Trophoblast cell (in vitro differentiated cells and primary cell): ENCODE data around the gene PFKP.

Experiments used
- DNase-seq, 2 donors: peaks; one replicate each; pipeline ENCODE4 v3.0.0-alpha.2; 2016
- H2AFZ ChIP-seq: 2 replicates; pipeline ENCODE4 v1.6.1; 2013; ENCODE audit warnings: low read length, moderate library complexity, mild to moderate bottlenecking; ENCODE audit not compliant: insufficient read depth, poor library complexity
- H2AK5ac ChIP-seq: 2 replicates; pipeline ENCODE4 v1.6.1; 2013; ENCODE audit warnings: mild to moderate bottlenecking, low read length
- H2BK120ac ChIP-seq: 2 replicates; pipeline ENCODE4 v1.6.1; 2013; ENCODE audit warnings: low read length, mild to moderate bottlenecking, moderate library complexity; ENCODE audit not compliant: insufficient read depth, poor library complexity
- H2BK12ac ChIP-seq: 2 replicates; pipeline ENCODE4 v1.6.1; 2013; ENCODE audit warnings: mild to moderate bottlenecking, low read length, moderate library complexity
- H2BK5ac ChIP-seq: 2 replicates; pipeline ENCODE4 v1.6.1; 2013; ENCODE audit warnings: low read length, low read depth, moderate library complexity, mild to moderate bottlenecking; ENCODE audit not compliant: poor library complexity
- H3K14ac ChIP-seq: 2 replicates; pipeline ENCODE4 v1.6.1; 2013; ENCODE audit warnings: mild to moderate bottlenecking, low read length
- H3K18ac ChIP-seq: 2 replicates; pipeline ENCODE4 v1.6.1; 2013; ENCODE audit warnings: mild to moderate bottlenecking, low read length
- H3K23ac ChIP-seq: 2 replicates; pipeline ENCODE4 v1.6.1; 2013; ENCODE audit warnings: low read length
- H3K27ac ChIP-seq: 2 replicates; pipeline ENCODE4 v1.5.1; 2013; ENCODE audit warnings: low read depth, mild to moderate bottlenecking, inconsistent platforms, low read length, moderate library complexity
- H3K27me3 ChIP-seq: 2 replicates; pipeline ENCODE4 v1.6.1; 2013; ENCODE audit warnings: inconsistent platforms, mild to moderate bottlenecking, low read length, moderate library complexity; ENCODE audit not compliant: insufficient read depth
- H3K36me3 ChIP-seq, 2 experiments: 1 replicate in 1 of 2; 2 replicates in 1 of 2; pipeline ENCODE4 v1.6.1; 2013; ENCODE audit warnings: low read length in 2 of 2, mild to moderate bottlenecking in 2 of 2, moderate library complexity in 1 of 2; ENCODE audit not compliant: insufficient read depth in 2 of 2, control insufficient read depth in 1 of 2
- H3K4ac ChIP-seq: 2 replicates; pipeline ENCODE4 v1.6.1; 2013; ENCODE audit warnings: low read depth, mild to moderate bottlenecking, low read length, moderate library complexity
- H3K4me1 ChIP-seq, 2 experiments: 1 replicate in 1 of 2; 2 replicates in 1 of 2; pipeline ENCODE4 v1.6.1; 2013; ENCODE audit warnings: low read length in 2 of 2, mild to moderate bottlenecking in 2 of 2, moderate library complexity in 1 of 2; ENCODE audit not compliant: insufficient read depth in 2 of 2, control insufficient read depth in 1 of 2
- H3K4me2 ChIP-seq: 2 replicates; pipeline ENCODE4 v1.6.1; 2013; ENCODE audit warnings: inconsistent platforms, mild to moderate bottlenecking, low read length, moderate library complexity
- H3K4me3 ChIP-seq: 2 replicates; pipeline ENCODE4 v1.5.1; 2013; ENCODE audit warnings: mild to moderate bottlenecking, low read depth, low read length, inconsistent platforms
- H3K79me1 ChIP-seq: one replicate; pipeline ENCODE4 v1.6.1; 2013; ENCODE audit warnings: low read length
- H3K79me2 ChIP-seq: 2 replicates; pipeline ENCODE4 v1.6.1; 2013; ENCODE audit warnings: low read length, mild to moderate bottlenecking; ENCODE audit not compliant: control insufficient read depth, insufficient read depth, poor library complexity
- H3K9ac ChIP-seq: 2 replicates; pipeline ENCODE4 v1.6.1; 2013; ENCODE audit warnings: mild to moderate bottlenecking, low read length
- H3K9me3 ChIP-seq: 2 replicates; pipeline ENCODE4 v1.6.1; 2013; ENCODE audit warnings: low read depth, mild to moderate bottlenecking, control low read depth, inconsistent platforms, low read length; ENCODE audit not compliant: insufficient read depth
- H4K12ac ChIP-seq: 2 replicates; pipeline ENCODE4 v1.6.1; 2013; ENCODE audit warnings: low read depth, mild to moderate bottlenecking, low read length, moderate library complexity
- H4K8ac ChIP-seq: 2 replicates; pipeline ENCODE4 v1.6.1; 2013; ENCODE audit warnings: low read depth, mild to moderate bottlenecking, low read length, moderate library complexity
- H4K91ac ChIP-seq: one replicate; pipeline ENCODE4 v1.6.1; 2013; ENCODE audit warnings: low read depth, mild to moderate bottlenecking, low read length, moderate library complexity
- WGBS: extraction: QIAGEN DNeasy Blood & Tissue Kit; methylation state at CpG from one replicate; pipeline ENCODE4 v1.1.7; 2013; ENCODE audit warnings: missing lambda C conversion rate; ENCODE audit not compliant: insufficient read length, insufficient coverage; ENCODE audit errors: extremely low coverage; 5-methylcytosine and 5-hydroxymethylcytosine counted together

Gene PFKP

DNA sequence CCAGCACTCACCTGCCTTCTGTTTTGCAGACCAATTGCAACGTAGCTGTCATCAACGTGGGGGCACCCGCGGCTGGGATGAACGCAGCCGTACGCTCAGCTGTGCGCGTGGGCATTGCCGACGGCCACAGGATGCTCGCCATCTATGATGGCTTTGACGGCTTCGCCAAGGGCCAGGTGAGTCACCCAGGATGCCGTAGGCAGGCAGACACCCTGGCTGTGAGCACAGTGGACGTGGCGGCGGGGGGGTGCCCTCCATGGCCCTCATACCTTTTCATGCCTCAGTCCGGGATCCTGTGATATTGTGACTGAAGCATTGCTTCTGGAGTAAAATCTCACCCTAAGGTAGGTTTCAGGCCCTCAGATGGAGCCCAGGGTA lies 46.0 kb downstream of the PFKP start:
- no CpG with 5 or more reads among the region's 19 CpGs for WGBS
- Histone ChIP-seq H3K4me3 (no peak overlapping the region), H3K18ac (no peak overlapping the region), H3K9me3 (peaks cover 4% of the 10 kb centered on the region), H3K9ac (no peak overlapping the region), H3K4me2 (no peak overlapping the region), H4K91ac (no peak overlapping the region), H4K12ac (no peak overlapping the region), H3K79me1 (no peaks in the 10 kb centered on the region), H4K8ac (no peak overlapping the region), H2BK120ac (no peak overlapping the region), H3K4ac (no peak overlapping the region), H3K79me2 (no peaks in the 10 kb centered on the region), H3K23ac (no peak overlapping the region), H3K27ac (no peak overlapping the region), H3K27me3 (no peaks in the 10 kb centered on the region), H3K14ac (no peak overlapping the region), H3K36me3 (peaks cover 79 to 88% of the 10 kb centered on the region in 2 experiments), H2AFZ (no peak overlapping the region), H2BK5ac (no peak overlapping the region), H2BK12ac (no peak overlapping the region), H3K4me1 (no peaks in the 10 kb centered on the region), H2AK5ac (no peak overlapping the region)
- no peak for DNase-seq

DNA sequence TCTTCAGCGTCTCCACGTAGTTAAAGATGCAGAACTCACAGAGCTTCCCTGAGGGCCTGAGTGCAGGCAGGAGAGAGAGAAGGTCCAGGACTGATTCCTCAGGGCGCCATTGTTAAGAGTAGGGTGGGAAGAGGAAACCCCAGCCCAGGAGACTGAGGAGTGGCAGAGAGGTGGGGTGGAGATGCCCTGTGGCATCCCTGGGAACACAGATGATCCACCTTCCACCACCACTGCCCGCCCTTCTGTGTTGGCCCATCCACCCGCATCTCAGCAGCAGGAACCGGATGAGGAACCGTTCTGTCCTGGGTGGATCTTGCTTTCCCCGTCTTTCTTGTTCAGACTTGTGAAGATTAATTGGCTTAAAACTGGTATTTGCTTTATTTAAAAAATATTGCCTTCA lies 48.3 kb downstream of the PFKP start:
- H3K27ac ChIP-seq, result no peak overlapping the region
- no peaks in the 10 kb centered on the region for H3K4me1 ChIP-seq
- no peak overlapping the region for H4K12ac ChIP-seq
- no peak overlapping the region for H2AK5ac ChIP-seq
- H3K27me3 ChIP-seq, result no peaks in the 10 kb centered on the region
- H3K23ac ChIP-seq, result no peak overlapping the region
- no peak overlapping the region for H2AFZ ChIP-seq
- no peak overlapping the region for H3K18ac ChIP-seq
- no CpG with 5 or more reads among the region's 8 CpGs for WGBS
- no peaks in the 10 kb centered on the region for H3K79me2 ChIP-seq
- H3K9me3 ChIP-seq, result peaks cover 2% of the 10 kb centered on the region
- no peak overlapping the region for H4K91ac ChIP-seq
- H3K4ac ChIP-seq, result no peak overlapping the region
- no peak overlapping the region for H2BK12ac ChIP-seq
- H3K36me3 ChIP-seq, result peaks cover 76 to 85% of the 10 kb centered on the region in 2 experiments
- no peak overlapping the region for H3K4me2 ChIP-seq
- H3K14ac ChIP-seq, result no peak overlapping the region
- no peak overlapping the region for H3K9ac ChIP-seq
- no peak overlapping the region for H4K8ac ChIP-seq
- DNase-seq, result no peak
- H2BK120ac ChIP-seq, result no peak overlapping the region
- no peak overlapping the region for H2BK5ac ChIP-seq
- no peak overlapping the region for H3K4me3 ChIP-seq
- no peaks in the 10 kb centered on the region for H3K79me1 ChIP-seq

DNA sequence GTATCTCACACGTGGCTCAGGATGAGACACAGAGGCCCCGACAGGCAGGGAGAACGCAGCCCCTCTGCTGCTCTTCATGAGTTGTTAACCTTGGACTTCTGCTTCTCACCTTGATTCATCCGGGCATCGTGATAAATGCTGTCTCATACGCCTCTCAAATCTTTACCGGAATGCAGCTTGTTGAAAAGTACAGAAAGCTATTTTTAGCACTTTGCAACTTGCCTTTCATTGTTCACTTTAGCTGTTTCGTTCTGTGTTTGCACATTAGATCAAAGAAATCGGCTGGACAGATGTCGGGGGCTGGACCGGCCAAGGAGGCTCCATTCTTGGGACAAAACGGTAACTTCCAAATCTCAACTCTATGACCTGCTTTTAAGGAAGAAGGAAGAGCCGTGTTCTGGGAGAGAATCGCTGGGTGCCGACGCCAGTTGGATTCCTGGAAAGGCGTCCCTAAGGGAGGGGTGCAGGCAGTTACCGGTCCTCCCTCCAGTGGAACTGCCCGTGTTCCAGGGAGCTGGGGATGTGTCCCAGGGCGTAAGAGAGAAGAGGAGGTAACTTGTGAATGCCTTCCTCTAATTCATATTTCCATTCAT lies 49.3 kb downstream of the PFKP start:
- H4K12ac ChIP-seq, result no peak overlapping the region
- H2BK12ac ChIP-seq, result no peak overlapping the region
- no peak overlapping the region for H2AK5ac ChIP-seq
- no peak overlapping the region for H2BK5ac ChIP-seq
- H3K4ac ChIP-seq, result no peak overlapping the region
- no peaks in the 10 kb centered on the region for H3K4me1 ChIP-seq
- H3K79me2 ChIP-seq, result no peaks in the 10 kb centered on the region
- H2BK120ac ChIP-seq, result no peak overlapping the region
- no peak overlapping the region for H3K9ac ChIP-seq
- no peaks in the 10 kb centered on the region for H3K27me3 ChIP-seq
- DNase-seq, result no peak
- no peak overlapping the region for H3K18ac ChIP-seq
- no peak overlapping the region for H4K8ac ChIP-seq
- H3K14ac ChIP-seq, result no peak overlapping the region
- H3K27ac ChIP-seq, result no peak overlapping the region
- peaks cover 72 to 75% of the 10 kb centered on the region in 2 experiments for H3K36me3 ChIP-seq
- H2AFZ ChIP-seq, result no peak overlapping the region
- H3K4me3 ChIP-seq, result no peak overlapping the region
- H4K91ac ChIP-seq, result no peak overlapping the region
- H3K4me2 ChIP-seq, result no peak overlapping the region
- H3K9me3 ChIP-seq, result no peaks in the 10 kb centered on the region
- H3K79me1 ChIP-seq, result no peaks in the 10 kb centered on the region
- no peak overlapping the region for H3K23ac ChIP-seq
- WGBS, result no CpG with 5 or more reads among the region's 20 CpGs

DNA sequence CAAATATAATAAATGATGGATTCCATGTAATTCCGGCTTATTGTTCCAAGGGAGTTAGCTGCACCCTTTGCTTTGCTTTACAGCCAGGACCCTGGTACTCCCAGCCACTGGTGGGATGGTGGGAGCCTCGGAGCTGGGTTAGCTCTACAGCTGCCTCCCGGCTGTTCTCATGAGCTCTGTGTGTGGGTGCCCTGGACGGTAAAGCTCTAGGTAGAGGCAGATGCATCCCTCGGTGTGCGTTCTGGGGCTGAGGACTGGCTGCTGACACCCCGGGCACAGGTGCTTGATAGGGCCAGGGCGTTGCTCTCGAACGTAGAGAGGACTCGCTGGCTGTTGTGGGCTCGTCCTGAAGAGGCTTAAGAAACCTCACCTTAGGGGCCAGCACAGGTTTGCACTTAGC lies 50.1 kb downstream of the PFKP start:
- peaks cover 72 to 73% of the 10 kb centered on the region in 2 experiments for H3K36me3 ChIP-seq
- H3K27me3 ChIP-seq, result no peaks in the 10 kb centered on the region
- no peak overlapping the region for H2AK5ac ChIP-seq
- H3K4me3 ChIP-seq, result no peak overlapping the region
- no peak overlapping the region for H3K23ac ChIP-seq
- H3K4me1 ChIP-seq, result no peaks in the 10 kb centered on the region
- H3K27ac ChIP-seq, result no peak overlapping the region
- no peaks in the 10 kb centered on the region for H3K9me3 ChIP-seq
- H4K12ac ChIP-seq, result no peak overlapping the region
- no peak overlapping the region for H3K18ac ChIP-seq
- H4K8ac ChIP-seq, result no peak overlapping the region
- no peak overlapping the region for H2AFZ ChIP-seq
- H2BK12ac ChIP-seq, result no peak overlapping the region
- H3K79me2 ChIP-seq, result no peaks in the 10 kb centered on the region
- H2BK5ac ChIP-seq, result no peak overlapping the region
- no peak overlapping the region for H3K14ac ChIP-seq
- H4K91ac ChIP-seq, result no peak overlapping the region
- no peak overlapping the region for H3K4ac ChIP-seq
- H2BK120ac ChIP-seq, result no peak overlapping the region
- H3K4me2 ChIP-seq, result no peak overlapping the region
- no CpG with 5 or more reads among the region's 12 CpGs for WGBS
- no peak overlapping the region for H3K9ac ChIP-seq
- DNase-seq, result no peak
- no peaks in the 10 kb centered on the region for H3K79me1 ChIP-seq
